ENCODE results near the gene VPS13D.

- TF ChIP-seq CTCF (IDR thresholded peaks at IDR 0.05) (no peak), POLR2A (IDR thresholded peaks at IDR 0.05) (no peak)
Observed at GRCh38 chr1:12428334-12428733, 198.5 kb downstream of the VPS13D start.

Measured in esophagus squamous epithelium (tissue), 4 donors.